Neural cell (in vitro differentiated cells): ENCODE measurements around the gene KRT14. TPM values are rescaled to one million over a fixed set of nuclear protein-coding genes. Genes with fewer than 3 reads are reported as not detected.

Experiments used
- H2AFZ ChIP-seq: fragments of 200-600, 300-800 bp; sonication (generic), shearing (Covaris generic); 2 replicates; pipeline ENCODE4 v1.6.0; 2014; ENCODE audit warnings: low read depth, mild to moderate bottlenecking, antibody characterized with exemption, low read length, moderate library complexity
- H3F3A ChIP-seq: fragments of 200-600 bp; shearing (Covaris generic); 2 replicates; pipeline ENCODE4 v1.6.1; 2016; ENCODE audit warnings: mild to moderate bottlenecking, moderate library complexity, mixed read lengths, antibody characterized with exemption, low read length; ENCODE audit not compliant: insufficient read depth, poor library complexity, severe bottlenecking
- H3K27ac ChIP-seq: fragments of 200-600, 300-800 bp; sonication (generic), shearing (Covaris generic); 2 replicates; pipeline ENCODE4 v1.5.1; 2014; ENCODE audit warnings: mild to moderate bottlenecking, low read length, moderate library complexity
- H3K27me3 ChIP-seq: fragments of 300-800, 200-600 bp; sonication (generic), shearing (Covaris generic); 2 replicates; pipeline ENCODE4 v1.6.0; 2014; ENCODE audit warnings: mild to moderate bottlenecking, low read depth, low read length, moderate library complexity; ENCODE audit not compliant: insufficient read depth
- H3K36me3 ChIP-seq: fragments of 300-800, 200-600 bp; sonication (generic), shearing (Covaris generic); 2 replicates; pipeline ENCODE4 v1.5.1; 2014; ENCODE audit warnings: mild to moderate bottlenecking, antibody characterized with exemption, low read length, moderate library complexity; ENCODE audit not compliant: insufficient read depth
- H3K4me2 ChIP-seq: fragments of 300-800, 200-600 bp; sonication (generic), shearing (Covaris generic); 2 replicates; pipeline ENCODE4 v1.6.0; 2014; ENCODE audit warnings: mild to moderate bottlenecking, low read length
- H3K4me3 ChIP-seq: fragments of 300-800, 200-600 bp; sonication (generic), shearing (Covaris generic); 2 replicates; pipeline ENCODE4 v1.5.1; 2014; ENCODE audit warnings: mild to moderate bottlenecking, low read length, moderate library complexity
- H3K79me2 ChIP-seq: fragments of 200-600 bp; shearing (Covaris generic); replicated peaks from 2 replicates; pipeline ENCODE4 v1.6.0; 2014; ENCODE audit warnings: mild to moderate bottlenecking, low read length, moderate library complexity; ENCODE audit not compliant: insufficient read depth
- H3K9ac ChIP-seq: fragments of 300-800, 200-600 bp; sonication (generic), shearing (Covaris generic); 2 replicates; pipeline ENCODE4 v1.6.1; 2016; ENCODE audit warnings: mild to moderate bottlenecking, low read length, mixed read lengths
- H3K9me2 ChIP-seq: fragments of 200-600 bp; shearing (Covaris generic); 2 replicates; pipeline ENCODE4 v1.6.1; 2016; ENCODE audit warnings: mild to moderate bottlenecking, low read length, mixed read lengths; ENCODE audit not compliant: insufficient read depth
- H3K9me3 ChIP-seq: fragments of 200-600, 300-800 bp; sonication (generic), shearing (Covaris generic); 2 replicates; pipeline ENCODE4 v1.6.1; 2016; ENCODE audit warnings: mild to moderate bottlenecking, mixed run types, low read length, moderate library complexity, mixed read lengths
- H4K20me1 ChIP-seq: fragments of 200-600 bp; shearing (Covaris generic); 2 replicates; pipeline ENCODE4 v1.6.1; 2016; ENCODE audit warnings: mild to moderate bottlenecking, mixed run types; ENCODE audit not compliant: insufficient read depth
- EP300 ChIP-seq: fragments of 450-650 bp; conservative IDR thresholded peaks from 2 replicates; pipeline ENCODE4 v1.6.1; 2014; ENCODE audit warnings: antibody characterized with exemption, mild to moderate bottlenecking, moderate library complexity; ENCODE audit not compliant: poor library complexity, severe bottlenecking
- EZH2 ChIP-seq: fragments of 200-600, 300-800 bp; shearing (Covaris generic), sonication (generic); IDR thresholded peaks from 2 replicates; pipeline ENCODE4 v1.6.1; 2014; ENCODE audit warnings: antibody characterized with exemption, low read length, borderline replicate concordance, mild to moderate bottlenecking; ENCODE audit not compliant: insufficient read depth, poor library complexity, severe bottlenecking
- MXI1 ChIP-seq: fragments of 450-650 bp; conservative IDR thresholded peaks from 2 replicates; pipeline ENCODE4 v1.6.1; 2014; ENCODE audit warnings: antibody characterized with exemption, mild to moderate bottlenecking; ENCODE audit not compliant: poor library complexity, severe bottlenecking
- POLR2AphosphoS5 ChIP-seq: IDR thresholded peaks from 2 replicates; pipeline ENCODE4 v1.6.1; 2012
- RAD21 ChIP-seq: fragments of 450-650 bp; conservative IDR thresholded peaks from 2 replicates; pipeline ENCODE4 v1.6.1; 2014; ENCODE audit warnings: antibody characterized with exemption, mild to moderate bottlenecking, moderate library complexity
- SMC3 ChIP-seq: fragments of 450-650 bp; conservative IDR thresholded peaks from 2 replicates; pipeline ENCODE4 v1.6.1; 2014; ENCODE audit warnings: antibody characterized with exemption, mild to moderate bottlenecking, moderate library complexity; ENCODE audit not compliant: poor library complexity
- TAF1 ChIP-seq: IDR thresholded peaks from 2 replicates; pipeline ENCODE4 v1.6.1; 2012; ENCODE audit warnings: low read depth
- polyA plus RNA-seq: library from polyadenylated mRNA; depleted of rRNA; stranded (reverse); fragments of >200 nt; gene quantifications from 2 replicates; pipeline ENCODE4 v1.2.3, GENCODE V29; 2014
- TF ChIP-seq, protein P1 (sequence below): IDR thresholded peaks from 2 replicates; pipeline ENCODE4 v1.6.1; 2012; ENCODE audit warnings: borderline replicate concordance
- TF ChIP-seq, protein P2 (sequence below): fragments of 450-650 bp; IDR thresholded peaks from 2 replicates; pipeline ENCODE4 v1.5.1; 2014; ENCODE audit warnings: antibody characterized with exemption, mild to moderate bottlenecking, moderate library complexity; ENCODE audit not compliant: poor library complexity, severe bottlenecking

KRT14 gene
- polyA plus RNA-seq, 1 donor from 2014 or later: not detected

DNA sequence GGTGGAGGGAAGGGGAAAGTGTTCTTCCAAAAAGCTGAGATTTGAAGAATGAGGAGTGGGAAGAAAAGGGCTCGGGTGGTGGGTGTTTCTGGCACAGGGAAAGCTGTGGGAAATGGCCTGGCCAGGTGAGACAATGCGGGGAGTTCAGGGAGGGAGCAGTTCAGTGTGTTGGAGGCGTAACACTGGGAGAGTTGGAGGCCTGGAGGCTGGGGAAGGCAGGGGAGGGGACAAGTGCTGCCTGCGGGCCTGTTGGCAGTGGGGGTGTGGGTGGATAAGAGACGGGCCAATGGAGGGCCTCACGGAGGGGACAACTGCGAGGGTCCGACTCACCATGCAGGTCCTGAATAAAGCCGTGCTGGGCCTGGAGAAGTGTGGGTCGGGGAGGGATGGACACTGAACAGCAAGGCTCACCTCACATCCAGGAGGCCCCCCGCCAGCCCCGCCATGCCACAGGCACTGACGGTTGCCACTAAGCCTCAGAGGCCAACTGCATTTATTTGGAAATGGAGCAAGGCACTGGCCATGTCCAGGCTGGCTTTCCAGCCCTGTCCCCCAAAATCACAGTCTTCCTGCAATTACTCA, 40.8 kb downstream of the KRT14 start:
- Histone ChIP-seq H3K4me2 (no peak overlapping the region), H3K27ac (no peak overlapping the region), H3K27me3 (no peaks in the 10 kb centered on the region), H2AFZ (no peak overlapping the region), H4K20me1 (no peaks in the 10 kb centered on the region), H3K9me2 (no peaks in the 10 kb centered on the region), H3K4me3 (no peak overlapping the region), H3K9me3 (no peaks in the 10 kb centered on the region), H3K36me3 (no peaks in the 10 kb centered on the region), H3K79me2 (no peaks in the 10 kb centered on the region), H3K9ac (no peak overlapping the region), H3F3A (no peaks in the 10 kb centered on the region)
- TF ChIP-seq EP300 (no peak), RAD21 (no peak), MXI1 (no peak), EZH2 (no peak), TAF1 (no peak), SMC3 (no peak), POLR2AphosphoS5 (no peak)
- TF ChIP-seq, protein P1, sequence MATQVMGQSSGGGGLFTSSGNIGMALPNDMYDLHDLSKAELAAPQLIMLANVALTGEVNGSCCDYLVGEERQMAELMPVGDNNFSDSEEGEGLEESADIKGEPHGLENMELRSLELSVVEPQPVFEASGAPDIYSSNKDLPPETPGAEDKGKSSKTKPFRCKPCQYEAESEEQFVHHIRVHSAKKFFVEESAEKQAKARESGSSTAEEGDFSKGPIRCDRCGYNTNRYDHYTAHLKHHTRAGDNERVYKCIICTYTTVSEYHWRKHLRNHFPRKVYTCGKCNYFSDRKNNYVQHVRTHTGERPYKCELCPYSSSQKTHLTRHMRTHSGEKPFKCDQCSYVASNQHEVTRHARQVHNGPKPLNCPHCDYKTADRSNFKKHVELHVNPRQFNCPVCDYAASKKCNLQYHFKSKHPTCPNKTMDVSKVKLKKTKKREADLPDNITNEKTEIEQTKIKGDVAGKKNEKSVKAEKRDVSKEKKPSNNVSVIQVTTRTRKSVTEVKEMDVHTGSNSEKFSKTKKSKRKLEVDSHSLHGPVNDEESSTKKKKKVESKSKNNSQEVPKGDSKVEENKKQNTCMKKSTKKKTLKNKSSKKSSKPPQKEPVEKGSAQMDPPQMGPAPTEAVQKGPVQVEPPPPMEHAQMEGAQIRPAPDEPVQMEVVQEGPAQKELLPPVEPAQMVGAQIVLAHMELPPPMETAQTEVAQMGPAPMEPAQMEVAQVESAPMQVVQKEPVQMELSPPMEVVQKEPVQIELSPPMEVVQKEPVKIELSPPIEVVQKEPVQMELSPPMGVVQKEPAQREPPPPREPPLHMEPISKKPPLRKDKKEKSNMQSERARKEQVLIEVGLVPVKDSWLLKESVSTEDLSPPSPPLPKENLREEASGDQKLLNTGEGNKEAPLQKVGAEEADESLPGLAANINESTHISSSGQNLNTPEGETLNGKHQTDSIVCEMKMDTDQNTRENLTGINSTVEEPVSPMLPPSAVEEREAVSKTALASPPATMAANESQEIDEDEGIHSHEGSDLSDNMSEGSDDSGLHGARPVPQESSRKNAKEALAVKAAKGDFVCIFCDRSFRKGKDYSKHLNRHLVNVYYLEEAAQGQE: no peak
- TF ChIP-seq, protein P2, sequence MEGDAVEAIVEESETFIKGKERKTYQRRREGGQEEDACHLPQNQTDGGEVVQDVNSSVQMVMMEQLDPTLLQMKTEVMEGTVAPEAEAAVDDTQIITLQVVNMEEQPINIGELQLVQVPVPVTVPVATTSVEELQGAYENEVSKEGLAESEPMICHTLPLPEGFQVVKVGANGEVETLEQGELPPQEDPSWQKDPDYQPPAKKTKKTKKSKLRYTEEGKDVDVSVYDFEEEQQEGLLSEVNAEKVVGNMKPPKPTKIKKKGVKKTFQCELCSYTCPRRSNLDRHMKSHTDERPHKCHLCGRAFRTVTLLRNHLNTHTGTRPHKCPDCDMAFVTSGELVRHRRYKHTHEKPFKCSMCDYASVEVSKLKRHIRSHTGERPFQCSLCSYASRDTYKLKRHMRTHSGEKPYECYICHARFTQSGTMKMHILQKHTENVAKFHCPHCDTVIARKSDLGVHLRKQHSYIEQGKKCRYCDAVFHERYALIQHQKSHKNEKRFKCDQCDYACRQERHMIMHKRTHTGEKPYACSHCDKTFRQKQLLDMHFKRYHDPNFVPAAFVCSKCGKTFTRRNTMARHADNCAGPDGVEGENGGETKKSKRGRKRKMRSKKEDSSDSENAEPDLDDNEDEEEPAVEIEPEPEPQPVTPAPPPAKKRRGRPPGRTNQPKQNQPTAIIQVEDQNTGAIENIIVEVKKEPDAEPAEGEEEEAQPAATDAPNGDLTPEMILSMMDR: no peak

DNA sequence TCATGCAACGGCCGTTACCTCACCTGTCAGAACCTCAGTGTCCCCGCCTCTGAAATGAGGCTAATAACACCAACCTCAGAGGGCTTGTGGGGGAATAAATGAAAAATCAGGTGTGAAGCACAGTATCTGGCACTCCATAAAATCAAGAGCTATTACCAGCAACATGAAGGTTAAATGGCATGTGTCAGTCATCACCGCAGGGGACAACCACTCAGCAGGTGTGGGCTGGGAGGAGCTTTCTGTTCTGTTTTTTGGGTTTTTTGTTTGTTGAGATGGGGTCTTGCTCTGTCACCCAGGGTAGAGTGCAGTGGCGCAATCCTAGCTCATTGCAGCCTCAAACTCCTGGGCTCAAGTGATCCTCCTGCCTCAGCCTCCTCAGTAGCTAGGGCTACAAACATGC, 41.8 kb downstream of the KRT14 start:
- Histone ChIP-seq H3K36me3 (no peaks in the 10 kb centered on the region), H3K9me3 (no peaks in the 10 kb centered on the region), H3K4me2 (no peak overlapping the region), H3K4me3 (no peak overlapping the region), H3K9ac (no peak overlapping the region), H3F3A (no peaks in the 10 kb centered on the region), H2AFZ (no peak overlapping the region), H3K79me2 (no peaks in the 10 kb centered on the region), H3K27ac (no peak overlapping the region), H4K20me1 (no peaks in the 10 kb centered on the region), H3K27me3 (no peaks in the 10 kb centered on the region), H3K9me2 (no peaks in the 10 kb centered on the region)
- TF ChIP-seq EP300 (no peak), SMC3 (no peak), TAF1 (no peak), EZH2 (no peak), POLR2AphosphoS5 (no peak), RAD21 (no peak), MXI1 (no peak)
- TF ChIP-seq, protein P1: no peak
- TF ChIP-seq, protein P2: no peak
